Activated gamma-delta T cell (primary cell): ENCODE measurements around the gene USE1.
A peak's percentile ranks its signal among the peaks of the same experiment; 100 is the strongest.

Experiments used
- DNase-seq: peaks from one replicate; lab custom pipeline; 2025; lab: John Stamatoyannopoulos, UW

USE1 gene

GRCh38 chr19:17205237-17206140, 9.7 kb upstream of the USE1 start:
- DNase-seq = no peak

GRCh38 chr19:17206736-17207581, 8.2 kb upstream of the USE1 start:
- DNase-seq = no peak

- no peak for DNase-seq
Measured at GRCh38 chr19:17209126-17210036, 5.8 kb upstream of the USE1 start.

GRCh38 chr19:17210296-17210695, 4.9 kb upstream of the USE1 start:
- no peak for DNase-seq

GRCh38 chr19:17211547-17212446, 3.4 kb upstream of the USE1 start:
- DNase-seq = no peak

- no peak for DNase-seq
Measured at GRCh38 chr19:17213334-17213733, 1.8 kb upstream of the USE1 start.

GRCh38 chr19:17214508-17215126, 540 bp upstream of the USE1 start:
- DNase-seq = no peak

GRCh38 chr19:17216058-17216670, 1.0 kb downstream of the USE1 start:
- DNase-seq = no peak

- DNase-seq = no peak
Measured at GRCh38 chr19:17219286-17219685, 4.1 kb downstream of the USE1 start.

- DNase-seq = no peak
Measured at GRCh38 chr19:17220207-17220758, 5.1 kb downstream of the USE1 start.

- DNase-seq = no peak
Measured at GRCh38 chr19:17225053-17225452, 9.9 kb downstream of the USE1 start.

- DNase-seq = peak; percentile 88
Measured at GRCh38 chr19:17226002-17226933, 11.1 kb downstream of the USE1 start, which contains the start of gene OCEL1. TSS of gene OCEL1 (plus strand) at chr19:17226226. CDS start at chr19:17226248, 22 bp downstream.

GRCh38 chr19:17227798-17228367, 12.7 kb downstream of the USE1 start:
- no peak for DNase-seq

- DNase-seq = no peak
Measured at GRCh38 chr19:17229890-17230289, 14.7 kb downstream of the USE1 start.

- no peak for DNase-seq
Measured at GRCh38 chr19:17232258-17232657, 17.1 kb downstream of the USE1 start.

- no peak for DNase-seq
Measured at GRCh38 chr19:17234911-17235299, 19.7 kb downstream of the USE1 start.

- peak; percentile 51 for DNase-seq
Measured at GRCh38 chr19:17235300-17235970, 20.3 kb downstream of the USE1 start.
